ENCODE results near the gene MYH8. TPM values are rescaled to one million over a fixed set of nuclear protein-coding genes. Genes with fewer than 3 reads are reported as not detected.

MYH8 gene
- total RNA-seq, 1 experiment from 2014 or later: not detected

Other genes with a start within 250 kb of the MYH8 start
- 12.3 to 13.9 TPM (median 13.4 TPM) in 3 replicates for gene GAS7, start 223.3 kb downstream of the MYH8 start, total RNA-seq (2021)
- not detected in 3 replicates for gene MYH13, start 48.9 kb downstream of the MYH8 start, total RNA-seq (2021)
- gene MYH4, start 47.6 kb upstream of the MYH8 start, total RNA-seq (2021): not detected in 3 replicates
- not detected in 3 replicates for gene MYH1, start 96.6 kb upstream of the MYH8 start, total RNA-seq (2021)
- 1.1 to 1.5 TPM (median 1.5 TPM) in 3 replicates for gene MYH2, start 127.7 kb upstream of the MYH8 start, total RNA-seq (2021)
- gene MYH3, start 235.4 kb upstream of the MYH8 start, total RNA-seq (2021): 1.5 to 2.6 TPM (median 1.6 TPM) in 3 replicates

All from WTC11 (cell line).